LNCAP (cell line): Measurements from ENCODE around the gene HNMT.

Source experiments
- TF ChIP-seq, protein P1 (sequence below): fragments of 450-650 bp; IDR thresholded peaks from 2 replicates; pipeline ENCODE4 v1.5.1; 2017; ENCODE audit warnings: mild to moderate bottlenecking

The HNMT gene

DNA sequence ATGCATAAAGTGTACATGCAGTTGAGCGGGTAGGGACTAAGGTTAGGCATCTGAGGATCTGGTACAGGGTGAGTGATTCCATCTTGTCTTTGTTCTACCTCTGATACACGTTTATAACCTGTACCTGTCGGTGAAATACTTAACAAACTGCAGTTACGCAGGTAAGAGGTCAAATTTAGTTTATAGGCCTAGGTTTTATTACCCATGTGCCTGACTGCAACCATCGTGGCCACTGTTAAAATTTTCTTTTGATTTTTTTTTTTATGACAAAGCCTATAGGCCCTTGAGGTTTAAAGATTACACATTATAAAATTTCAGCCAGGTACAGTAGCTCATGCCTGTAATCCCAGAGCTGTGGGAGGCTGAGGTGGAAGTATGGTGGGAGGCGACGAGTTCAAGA, 15.4 kb upstream of the HNMT start:
- TF ChIP-seq, protein P1, sequence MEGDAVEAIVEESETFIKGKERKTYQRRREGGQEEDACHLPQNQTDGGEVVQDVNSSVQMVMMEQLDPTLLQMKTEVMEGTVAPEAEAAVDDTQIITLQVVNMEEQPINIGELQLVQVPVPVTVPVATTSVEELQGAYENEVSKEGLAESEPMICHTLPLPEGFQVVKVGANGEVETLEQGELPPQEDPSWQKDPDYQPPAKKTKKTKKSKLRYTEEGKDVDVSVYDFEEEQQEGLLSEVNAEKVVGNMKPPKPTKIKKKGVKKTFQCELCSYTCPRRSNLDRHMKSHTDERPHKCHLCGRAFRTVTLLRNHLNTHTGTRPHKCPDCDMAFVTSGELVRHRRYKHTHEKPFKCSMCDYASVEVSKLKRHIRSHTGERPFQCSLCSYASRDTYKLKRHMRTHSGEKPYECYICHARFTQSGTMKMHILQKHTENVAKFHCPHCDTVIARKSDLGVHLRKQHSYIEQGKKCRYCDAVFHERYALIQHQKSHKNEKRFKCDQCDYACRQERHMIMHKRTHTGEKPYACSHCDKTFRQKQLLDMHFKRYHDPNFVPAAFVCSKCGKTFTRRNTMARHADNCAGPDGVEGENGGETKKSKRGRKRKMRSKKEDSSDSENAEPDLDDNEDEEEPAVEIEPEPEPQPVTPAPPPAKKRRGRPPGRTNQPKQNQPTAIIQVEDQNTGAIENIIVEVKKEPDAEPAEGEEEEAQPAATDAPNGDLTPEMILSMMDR, result no peak

DNA sequence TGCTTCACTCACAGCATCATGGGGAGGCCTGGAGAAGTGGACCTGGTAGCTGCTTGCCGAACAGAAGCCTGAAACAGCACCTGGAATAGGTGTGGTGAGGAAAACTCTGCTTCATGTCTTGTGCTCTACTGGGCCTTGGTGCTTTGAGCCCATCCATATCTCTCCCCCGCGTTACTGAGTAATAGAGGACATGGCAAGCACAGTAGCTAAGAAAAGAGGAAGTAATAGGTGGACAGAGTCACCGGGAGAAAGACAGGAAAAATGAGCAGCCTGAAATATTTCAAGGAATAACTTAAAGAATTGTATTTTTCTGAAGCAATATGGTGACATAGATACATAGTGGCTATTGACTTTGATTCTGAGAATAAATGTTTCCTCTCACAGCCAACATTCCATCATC, 14.0 kb upstream of the HNMT start:
- TF ChIP-seq, protein P1, result no peak

DNA sequence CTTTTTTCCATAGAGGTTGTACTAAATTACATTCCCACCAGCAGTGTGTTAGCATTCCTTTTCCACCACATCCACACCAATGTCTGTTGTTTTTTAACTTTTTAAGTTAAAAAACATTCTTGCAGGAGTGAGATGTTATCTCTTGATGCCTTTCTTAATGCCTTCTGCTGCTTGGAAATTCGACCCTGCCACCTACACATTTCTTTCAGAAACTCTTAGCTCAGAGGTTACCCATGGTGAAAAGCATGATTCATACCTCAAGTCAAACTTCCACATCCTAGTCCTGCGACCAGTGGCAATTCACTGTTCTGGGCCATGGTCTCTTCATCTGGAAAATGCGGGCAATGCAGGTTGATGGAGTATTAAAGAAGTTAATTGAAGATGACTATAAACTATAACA, 12.7 kb upstream of the HNMT start:
- TF ChIP-seq, protein P1, result no peak

DNA sequence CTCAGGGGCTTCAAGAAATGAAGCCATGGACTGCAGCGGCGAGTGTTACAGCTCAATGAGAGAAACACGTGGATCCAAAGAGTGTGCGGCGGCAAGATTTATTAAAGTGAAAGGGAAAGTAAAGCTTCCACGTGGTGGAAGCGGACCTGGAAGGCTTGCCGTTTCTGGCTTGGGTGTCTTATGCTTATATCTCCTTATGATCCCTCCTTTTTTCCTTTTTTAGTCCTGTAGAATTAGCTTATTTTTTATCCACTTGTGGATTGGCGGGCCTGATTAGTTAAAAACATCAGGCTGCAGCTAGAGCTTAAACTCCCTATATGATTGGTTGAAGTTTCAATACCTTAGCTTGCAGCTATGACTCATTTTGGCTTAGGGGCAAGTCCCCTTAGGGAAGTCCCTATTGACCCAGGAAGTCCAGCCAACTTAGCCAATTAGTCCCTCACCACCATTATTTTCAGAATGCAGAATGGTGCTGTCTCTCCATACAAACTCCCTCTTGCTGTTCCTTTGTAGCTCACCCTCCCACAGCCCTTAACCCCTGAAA, 11.6 kb upstream of the HNMT start:
- TF ChIP-seq, protein P1, result no peak

DNA sequence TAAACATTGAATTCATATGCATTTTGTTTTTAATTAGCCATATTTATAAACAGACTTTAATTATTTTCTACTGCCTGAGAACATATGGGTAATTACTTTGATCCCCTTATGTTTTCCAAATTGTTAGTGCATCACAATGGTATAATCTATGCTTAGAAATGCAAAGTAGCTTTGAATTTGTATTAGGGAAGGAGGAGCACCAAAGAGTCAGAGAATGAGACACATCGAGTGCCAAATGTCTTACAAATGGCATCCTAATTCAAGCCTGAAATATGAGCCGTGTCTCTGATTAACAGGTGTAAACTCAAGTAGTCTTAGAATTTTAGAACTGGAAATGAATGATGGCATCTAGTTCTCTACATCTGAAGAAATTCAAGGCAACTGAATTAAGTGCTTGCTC, 8.7 kb upstream of the HNMT start:
- TF ChIP-seq, protein P1, result no peak

DNA sequence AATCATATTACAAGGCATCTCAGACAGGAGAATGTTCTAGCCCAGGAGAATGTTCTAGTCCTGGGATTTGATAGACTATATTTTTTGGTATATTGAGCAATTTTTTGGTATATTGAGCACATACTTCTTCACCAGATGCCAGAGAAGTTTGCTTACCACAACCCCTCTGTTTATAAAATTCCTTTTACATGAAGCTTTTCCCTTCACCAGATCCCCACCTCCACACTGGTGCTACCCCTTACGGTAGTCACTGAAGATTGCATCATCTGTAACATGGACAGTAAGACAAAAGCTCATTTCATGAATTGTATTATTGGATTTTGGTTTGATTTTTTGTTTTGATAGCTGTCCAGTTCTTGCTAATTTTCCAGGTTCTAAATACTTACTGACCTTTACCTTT, 7.2 kb upstream of the HNMT start:
- TF ChIP-seq, protein P1, result no peak

DNA sequence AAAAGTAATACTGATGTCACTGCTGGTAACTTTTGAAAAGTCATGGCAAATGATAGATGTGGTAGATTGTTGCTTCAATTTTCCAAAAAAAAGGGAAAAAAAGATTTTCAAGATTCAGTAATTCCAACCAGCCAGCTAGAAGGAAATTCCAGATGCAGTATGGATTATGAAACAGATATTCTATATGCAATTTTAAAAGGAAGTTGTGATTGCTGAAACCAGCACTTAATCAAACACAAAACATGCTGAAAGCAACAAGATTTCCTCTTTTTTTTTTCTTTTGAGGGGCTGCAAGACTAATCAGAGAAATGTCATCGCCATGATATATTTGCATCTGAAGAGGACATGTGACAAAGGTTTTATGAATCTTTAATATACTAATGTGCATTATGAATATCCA, 5.1 kb upstream of the HNMT start:
- TF ChIP-seq, protein P1, result no peak

DNA sequence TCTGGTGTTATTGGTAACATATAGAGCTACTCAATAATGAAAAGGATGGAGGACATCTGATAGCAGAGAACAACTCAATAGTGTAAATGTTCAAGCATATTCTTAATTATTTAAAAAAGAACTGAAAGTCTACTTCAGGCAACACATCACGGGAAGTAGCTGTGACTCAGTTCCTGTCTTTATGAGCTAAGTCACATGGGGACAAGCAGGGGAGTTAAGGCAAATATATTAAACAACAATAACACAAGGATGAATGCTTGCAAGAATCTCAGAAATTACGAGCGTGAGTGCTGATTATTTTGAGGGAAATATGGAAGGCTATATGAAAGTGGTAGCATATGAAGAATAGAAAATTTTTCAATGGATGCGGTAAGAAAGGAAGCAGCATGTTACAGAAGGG, 4.0 kb upstream of the HNMT start:
- TF ChIP-seq, protein P1, result no peak
